HG03432 (cell line): ENCODE results near the gene TSPAN8.
"Not testable (repeated sequence)": the region's sequence is repeated elsewhere in the genome, so short reads cannot be mapped to it uniquely, and the experiment has no call there.

Experiments
- ATAC-seq: cut with Tn5 transposase; IDR thresholded peaks from one replicate; pipeline ENCODE4 v1.9.1; 2021; ENCODE audit warnings: mild to moderate bottlenecking, moderate library complexity; ENCODE audit not compliant: unreplicated experiment

TSPAN8 gene

DNA sequence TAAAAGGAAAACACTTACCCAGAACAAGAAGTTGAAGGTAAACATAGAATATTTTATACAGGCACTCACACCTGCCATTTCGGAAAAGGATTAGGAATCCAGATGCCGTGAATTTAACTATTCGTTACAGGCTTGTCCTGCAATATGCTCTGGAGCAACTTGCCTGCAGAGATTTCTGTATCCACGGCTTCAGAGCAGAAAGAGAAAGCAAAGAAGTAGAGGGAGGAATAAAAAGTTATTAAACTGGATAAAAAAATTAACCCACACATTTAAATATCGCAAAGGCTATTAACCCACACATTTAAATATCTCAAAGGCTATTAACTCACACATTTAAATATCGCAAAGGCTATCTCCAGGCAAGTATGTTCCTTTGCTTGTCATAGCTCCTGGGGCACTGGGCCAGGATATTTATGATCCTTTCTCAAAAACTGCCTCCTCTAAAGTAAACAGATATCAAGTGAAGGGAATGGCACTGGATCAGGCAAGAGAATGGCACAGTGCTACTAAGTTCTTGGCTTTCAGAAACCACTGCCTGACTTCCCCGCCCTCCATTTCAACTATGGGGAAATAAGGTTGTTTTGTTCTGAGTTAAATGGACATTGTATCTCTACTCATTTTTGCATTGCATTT, at the start of gene TSPAN8:
Gene TSPAN8, minus strand, starts transcription at position 399 of the 633 bp plus-strand sequence. Its CDS starts 321 bp downstream, at position 78.
- ATAC-seq = no peak

DNA sequence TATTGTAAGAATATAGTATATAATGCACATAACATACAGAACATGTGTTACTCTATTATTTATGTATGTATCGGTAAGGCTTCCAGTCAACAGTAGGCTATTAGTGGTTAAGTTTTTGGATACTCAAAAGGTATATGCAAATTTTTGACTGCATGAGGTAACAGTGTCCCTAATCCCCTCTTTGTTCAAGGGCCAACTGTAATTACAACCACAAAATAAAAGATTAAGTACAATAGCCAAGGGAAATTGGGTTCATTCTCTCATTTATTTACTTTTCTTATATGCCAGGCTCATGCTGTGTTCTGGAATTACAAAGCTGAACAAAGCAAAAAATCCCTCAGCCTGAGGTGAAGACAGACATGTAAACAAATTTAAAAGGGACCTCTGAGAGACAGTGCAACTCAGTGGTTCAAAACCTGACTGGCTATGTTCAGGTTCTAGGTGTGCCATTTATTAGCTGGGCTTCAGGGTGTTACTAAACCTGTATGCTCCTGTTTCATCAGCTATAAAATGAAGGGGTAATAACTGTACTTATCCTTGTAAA, 43.4 kb upstream of the TSPAN8 start:
- no peak for ATAC-seq

- ATAC-seq = no peak
Observed at GRCh38 chr12:71200706-71201105, 42.9 kb upstream of the TSPAN8 start.

GRCh38 chr12:71197460-71197859, 39.7 kb upstream of the TSPAN8 start:
- no peak for ATAC-seq

DNA sequence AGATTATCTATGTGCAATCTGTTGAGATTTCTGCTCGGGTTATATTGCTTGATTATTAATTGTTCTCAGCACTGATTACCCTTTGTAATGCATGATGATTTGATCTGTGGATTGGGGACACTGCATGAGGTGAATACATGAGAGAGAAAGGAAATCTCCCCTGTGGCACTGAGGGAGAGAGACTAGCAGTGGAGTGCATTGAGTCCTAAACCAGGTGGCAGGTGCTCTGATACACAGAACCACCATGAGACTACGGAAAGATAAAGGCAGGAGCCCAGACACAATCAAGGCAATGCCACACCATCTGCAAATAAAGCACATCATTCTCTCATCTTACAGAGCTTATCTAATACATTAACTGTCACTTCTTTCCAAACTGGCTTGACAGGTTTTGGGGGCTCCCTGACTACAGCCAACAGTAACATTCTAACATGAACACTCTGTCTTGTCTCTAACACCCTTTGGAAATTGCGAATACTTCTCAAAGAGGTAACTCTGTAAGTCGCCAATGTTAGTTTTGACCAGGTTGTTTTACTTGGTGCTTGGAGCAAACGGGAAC, 37.6 kb upstream of the TSPAN8 start:
- ATAC-seq = no peak

- no peak for ATAC-seq
Observed at GRCh38 chr12:71194657-71195056, 36.9 kb upstream of the TSPAN8 start.

DNA sequence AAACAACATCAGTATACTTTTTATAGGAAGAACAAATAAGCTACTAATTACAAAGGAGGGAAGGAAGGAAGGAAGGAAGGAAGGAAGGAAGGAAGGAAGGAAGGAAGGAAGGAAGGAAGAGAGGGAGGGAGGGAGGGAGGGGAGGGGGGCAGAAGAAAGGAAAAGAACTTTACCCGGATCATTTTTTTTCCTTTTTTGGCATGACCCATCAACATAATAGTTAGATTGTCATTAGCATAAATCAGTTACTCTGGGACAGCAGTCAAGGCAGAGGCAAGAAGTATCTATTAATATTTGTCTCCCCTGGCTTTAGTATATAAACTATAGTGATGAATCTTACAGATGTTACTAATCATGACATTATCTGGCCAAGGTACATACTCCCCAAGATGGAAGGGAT, 35.2 kb upstream of the TSPAN8 start:
- ATAC-seq = no peak

- ATAC-seq = no peak
Observed at GRCh38 chr12:71191509-71192196, 33.9 kb upstream of the TSPAN8 start.

GRCh38 chr12:71190822-71191221, 33.0 kb upstream of the TSPAN8 start:
- ATAC-seq = no peak

- ATAC-seq = no peak
Observed at GRCh38 chr12:71187379-71187778, 29.6 kb upstream of the TSPAN8 start.

- no peak for ATAC-seq
Observed at GRCh38 chr12:71186571-71187288, 28.9 kb upstream of the TSPAN8 start.

- ATAC-seq = no peak
Observed at GRCh38 chr12:71183846-71184245, 26.0 kb upstream of the TSPAN8 start.

DNA sequence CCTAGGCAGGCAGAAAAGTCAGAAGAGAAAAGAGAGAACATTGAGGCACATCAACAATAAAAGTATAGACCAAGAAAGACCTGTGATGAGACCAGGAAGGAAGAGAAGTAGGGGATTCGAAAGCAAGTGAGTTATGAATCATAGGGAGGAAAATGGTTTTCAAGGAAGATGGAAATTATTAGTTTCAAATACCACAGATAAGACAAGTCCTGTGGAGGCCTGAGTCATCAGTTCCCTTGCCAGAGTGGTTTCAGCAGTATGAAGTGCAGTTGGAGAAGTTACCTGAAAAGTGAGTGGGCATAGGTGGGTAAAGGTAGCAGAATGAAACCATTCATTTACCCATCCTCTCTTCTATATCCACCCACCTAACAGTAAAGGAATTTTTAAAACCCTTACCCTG, 25.2 kb upstream of the TSPAN8 start:
- ATAC-seq = no peak

DNA sequence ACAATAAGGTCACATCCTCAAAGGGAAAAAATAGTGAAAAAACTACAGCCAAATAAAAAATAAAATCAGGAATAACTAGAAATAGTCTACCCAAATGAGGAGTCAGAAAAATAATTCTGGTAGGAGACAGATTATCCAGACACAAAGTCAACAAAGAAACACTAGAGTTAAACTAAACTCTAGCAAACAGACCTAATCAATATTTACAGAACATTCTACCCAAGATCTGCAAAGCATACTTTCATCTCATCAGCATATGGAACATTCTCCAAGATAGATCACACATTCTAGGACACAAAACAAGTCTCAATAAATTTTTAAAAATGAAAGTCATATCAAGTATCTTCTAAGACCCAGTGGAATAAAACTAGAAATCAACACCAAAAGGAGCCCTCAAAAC, 20.4 kb upstream of the TSPAN8 start:
- no peak for ATAC-seq

DNA sequence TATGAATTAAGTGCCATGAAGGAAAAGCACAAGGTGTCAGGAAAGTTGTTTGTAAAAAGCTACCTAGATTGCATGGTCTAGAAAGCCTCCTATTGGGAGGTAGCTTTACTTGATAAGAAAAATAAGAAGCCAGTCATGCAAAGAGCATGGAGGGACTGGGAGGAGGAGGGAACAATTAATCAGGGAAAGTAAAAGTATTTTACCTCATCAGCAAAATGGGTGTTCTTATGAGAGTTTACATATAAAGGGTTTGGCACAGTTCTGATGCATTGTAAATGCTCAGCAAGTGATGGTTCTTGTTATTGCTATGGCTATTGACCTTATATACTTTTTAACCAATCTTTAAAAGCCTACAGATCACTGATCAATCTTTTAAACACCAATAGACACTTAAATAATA, 17.0 kb upstream of the TSPAN8 start:
- ATAC-seq = no peak

- no peak for ATAC-seq
Observed at GRCh38 chr12:71174146-71174545, 16.3 kb upstream of the TSPAN8 start.

GRCh38 chr12:71170456-71170855, 12.7 kb upstream of the TSPAN8 start:
- ATAC-seq = no peak

DNA sequence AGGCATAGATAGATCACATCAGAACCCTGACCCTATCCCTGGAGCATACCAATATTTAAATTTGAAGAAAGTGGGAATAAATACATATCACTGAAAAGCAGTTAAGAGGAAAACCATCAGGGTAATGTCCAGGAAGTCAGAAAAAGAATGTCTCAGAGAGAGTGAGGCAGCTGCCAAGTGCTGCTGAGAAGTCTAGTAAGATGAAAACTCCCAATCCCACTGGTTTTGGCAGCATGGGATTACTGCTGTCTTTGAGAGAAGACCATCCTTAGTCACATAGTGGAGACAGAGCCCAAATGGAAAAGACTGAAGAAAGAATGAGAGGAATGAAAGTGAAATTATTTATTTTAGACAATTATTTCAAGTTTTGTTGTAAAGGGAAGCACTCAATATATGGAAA, 11.5 kb upstream of the TSPAN8 start:
- no peak for ATAC-seq

GRCh38 chr12:71166862-71167496, 9.2 kb upstream of the TSPAN8 start:
- ATAC-seq = no peak

DNA sequence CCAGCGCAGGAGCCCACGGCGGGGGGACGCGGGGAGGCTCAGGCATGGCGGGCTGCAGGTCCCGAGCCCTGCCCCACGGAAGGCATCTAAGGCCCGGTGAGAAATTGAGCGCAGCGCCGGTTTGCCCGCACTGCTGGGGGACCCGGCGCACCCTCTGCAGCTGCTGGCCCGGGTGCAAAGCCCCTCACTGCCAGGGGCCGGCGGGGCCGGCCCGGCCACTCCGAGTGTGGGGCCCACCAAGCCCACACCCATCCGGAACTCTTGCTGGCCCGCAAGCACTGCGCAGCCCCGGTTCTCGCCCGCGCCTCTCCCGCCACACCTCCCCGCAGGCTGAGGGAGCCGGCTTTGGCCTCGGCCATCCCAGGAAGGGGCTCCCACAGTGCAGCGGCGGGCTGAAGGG, 8.5 kb upstream of the TSPAN8 start:
- no peak for ATAC-seq

DNA sequence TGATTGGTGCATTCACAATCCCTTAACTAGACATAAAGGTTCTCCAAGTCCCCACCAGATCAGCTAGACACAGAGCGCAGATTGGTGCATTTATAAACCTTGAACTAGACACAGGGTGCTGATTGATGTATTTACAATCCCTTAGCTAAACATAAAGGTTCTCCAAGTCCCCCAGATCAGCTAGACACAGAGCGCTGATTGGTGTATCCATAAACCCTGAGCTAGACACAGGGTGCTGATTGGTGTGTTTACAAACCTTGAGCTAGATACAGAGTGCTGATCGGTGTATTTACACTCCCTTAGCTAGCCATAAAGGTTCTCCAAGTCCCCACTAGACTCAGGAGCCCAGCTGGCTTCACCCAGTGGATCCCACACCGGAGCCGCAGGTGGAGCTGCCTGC, 8.0 kb upstream of the TSPAN8 start:
- not testable (repeated sequence) for ATAC-seq
